ENCODE results near the gene CAV3. TPM values are rescaled to one million over a fixed set of nuclear protein-coding genes. Genes with fewer than 3 reads are reported as not detected.

CAV3 gene
- total RNA-seq, 1 experiment from 2014 or later = not detected

- CTCF ChIA-PET = no interaction called here
- POLR2A ChIA-PET = no interaction called here
- no peak for DNase-seq (ENCODE audit: low read depth, low spot score)
- RAD21 ChIA-PET (ENCODE audit: low non-redundant PET in 1 of 2, low total read pairs in 2 of 2, uncharacterized antibody in 2 of 2, unreplicated experiment in 2 of 2) = no interaction called here
- Histone ChIP-seq H3K9ac (ENCODE audit: low read length) (no peak overlapping the region), H3K36me3 (ENCODE audit: control insufficient read depth in 1 of 2, insufficient read depth in 2 of 2, low read length in 2 of 2) (no peaks in the 10 kb centered on the region), H3K4me2 (ENCODE audit: low read length) (no peak overlapping the region), H4K20me1 (ENCODE audit: insufficient read depth) (no peaks in the 10 kb centered on the region), H3K9me3 (ENCODE audit: control insufficient read depth in 1 of 2, insufficient read depth in 1 of 2, low read depth in 1 of 2, low read length in 2 of 2) (no peaks in the 10 kb centered on the region), H3K27ac (ENCODE audit: low read depth, low read length) (no peak overlapping the region), H3K9me2 (ENCODE audit: insufficient read depth) (no peaks in the 10 kb centered on the region), H2AFZ (ENCODE audit: low read depth, low read length, poor library complexity, severe bottlenecking) (no peak overlapping the region), H3K4me1 (ENCODE audit: control insufficient read depth in 1 of 2, insufficient read depth in 2 of 2, low read length in 2 of 2) (no peaks in the 10 kb centered on the region), H3K79me2 (ENCODE audit: insufficient read depth, low read length) (no peaks in the 10 kb centered on the region), H3K4me3 (replicated peaks in 1 of 2; ENCODE audit: low read depth in 1 of 2, low read length in 2 of 2) (no peak overlapping the region), H3K27me3 (ENCODE audit: insufficient read depth, low read length) (no peaks in the 10 kb centered on the region; the same call in 1 of the 2 replicates)
- intact Hi-C loops (cut with micrococcal nuclease) = no loop called here
- no TSS peak for BruUV-seq (replicated peaks)
- no peak for TF ChIP-seq CBX3 (IDR thresholded peaks at IDR 0.05; ENCODE audit: low read depth)
- no peak for TF ChIP-seq CEBPB (IDR thresholded peaks at IDR 0.05; ENCODE audit: low read depth)
- TF ChIP-seq JUND (IDR thresholded peaks at IDR 0.05) = no peak
- TF ChIP-seq MAX (IDR thresholded peaks at IDR 0.05) = no peak
- no peak for TF ChIP-seq ZFX (IDR thresholded peaks at IDR 0.05)
- no peak for TF ChIP-seq YY1 (IDR thresholded peaks at IDR 0.05; ENCODE audit: extremely low read depth, insufficient replicate concordance, low read depth, low read length)
- no peak for TF ChIP-seq REST (IDR thresholded peaks at IDR 0.05; ENCODE audit: low read depth)
- no peak for TF ChIP-seq RAD21 (IDR thresholded peaks at IDR 0.05; ENCODE audit: low read depth)
- no peak for ATAC-seq
These were observed 44.3 kb downstream of the CAV3 start for GRCh38 chr3:8777978-8778267.

GRCh38 chr3:8778475-8778874, 44.9 kb downstream of the CAV3 start:
- Histone ChIP-seq H2AFZ (ENCODE audit: low read depth, low read length, poor library complexity, severe bottlenecking) (no peak overlapping the region), H3K4me1 (ENCODE audit: control insufficient read depth in 1 of 2, insufficient read depth in 2 of 2, low read length in 2 of 2) (no peaks in the 10 kb centered on the region), H3K4me2 (ENCODE audit: low read length) (no peak overlapping the region), H3K27me3 (ENCODE audit: insufficient read depth, low read length) (no peaks in the 10 kb centered on the region; the same call in 1 of the 2 replicates), H3K36me3 (ENCODE audit: control insufficient read depth in 1 of 2, insufficient read depth in 2 of 2, low read length in 2 of 2) (no peaks in the 10 kb centered on the region), H3K79me2 (ENCODE audit: insufficient read depth, low read length) (no peaks in the 10 kb centered on the region), H3K9me2 (ENCODE audit: insufficient read depth) (no peaks in the 10 kb centered on the region), H3K9ac (ENCODE audit: low read length) (no peak overlapping the region), H4K20me1 (ENCODE audit: insufficient read depth) (no peaks in the 10 kb centered on the region), H3K9me3 (ENCODE audit: control insufficient read depth in 1 of 2, insufficient read depth in 1 of 2, low read depth in 1 of 2, low read length in 2 of 2) (no peaks in the 10 kb centered on the region), H3K4me3 (replicated peaks in 1 of 2; ENCODE audit: low read depth in 1 of 2, low read length in 2 of 2) (no peak overlapping the region), H3K27ac (ENCODE audit: low read depth, low read length) (no peak overlapping the region)
- intact Hi-C loops (cut with micrococcal nuclease) = no loop called here
- ChIA-PET POLR2A (no interaction called here), RAD21 (ENCODE audit: low non-redundant PET in 1 of 2, low total read pairs in 2 of 2, uncharacterized antibody in 2 of 2, unreplicated experiment in 2 of 2) (no interaction called here), CTCF (no interaction called here)
- no peak for TF ChIP-seq CEBPB (IDR thresholded peaks at IDR 0.05; ENCODE audit: low read depth)
- TF ChIP-seq CBX3 (IDR thresholded peaks at IDR 0.05; ENCODE audit: low read depth) = no peak
- no peak for TF ChIP-seq RAD21 (IDR thresholded peaks at IDR 0.05; ENCODE audit: low read depth)
- no peak for TF ChIP-seq FOSL1 (IDR thresholded peaks at IDR 0.05; ENCODE audit: low read depth)
- no peak for TF ChIP-seq MAX (IDR thresholded peaks at IDR 0.05)
- TF ChIP-seq TCF7L2 (IDR thresholded peaks at IDR 0.05; ENCODE audit: borderline replicate concordance, extremely low read depth, insufficient read depth, insufficient read length) = no peak
- TF ChIP-seq CTCF (IDR thresholded peaks at IDR 0.05 in 2 of 3, conservative IDR thresholded peaks at IDR 0.05 in 1 of 3; ENCODE audit: borderline replicate concordance in 1 of 3, insufficient read depth in 1 of 3, low read depth in 2 of 3, low read length in 2 of 3) = no peak
- TF ChIP-seq EZH2 (IDR thresholded peaks at IDR 0.05) = no peak
- no peak for TF ChIP-seq ZFX (IDR thresholded peaks at IDR 0.05)
- TF ChIP-seq POLR2A (IDR thresholded peaks at IDR 0.05; ENCODE audit: borderline replicate concordance, extremely low read depth, insufficient read depth, insufficient read length) = no peak
- no peak for TF ChIP-seq SRF (IDR thresholded peaks at IDR 0.05; ENCODE audit: low read depth)
- no peak for TF ChIP-seq POLR2AphosphoS5 (IDR thresholded peaks at IDR 0.05; ENCODE audit: low read depth, low read length)
- no peak for TF ChIP-seq SP1 (IDR thresholded peaks at IDR 0.05; ENCODE audit: low read depth)
- TF ChIP-seq EZH2phosphoT487 (IDR thresholded peaks at IDR 0.05; ENCODE audit: borderline replicate concordance) = no peak
- TF ChIP-seq SIN3A (IDR thresholded peaks at IDR 0.05; ENCODE audit: low read depth) = no peak
- DNase-seq (ENCODE audit: low read depth, low spot score) (no peak), ATAC-seq (no peak)
- no TSS peak for BruUV-seq (replicated peaks)
